NCI-H1092 (cell line): Measurements from ENCODE around the gene URAD.
"Not testable (repeated sequence)": the region's sequence is repeated elsewhere in the genome, so short reads cannot be mapped to it uniquely, and the experiment has no call there.

Experiments
- DNase-seq: peaks from one replicate; lab custom pipeline; 2025; lab: John Stamatoyannopoulos, UW

The URAD gene

DNA sequence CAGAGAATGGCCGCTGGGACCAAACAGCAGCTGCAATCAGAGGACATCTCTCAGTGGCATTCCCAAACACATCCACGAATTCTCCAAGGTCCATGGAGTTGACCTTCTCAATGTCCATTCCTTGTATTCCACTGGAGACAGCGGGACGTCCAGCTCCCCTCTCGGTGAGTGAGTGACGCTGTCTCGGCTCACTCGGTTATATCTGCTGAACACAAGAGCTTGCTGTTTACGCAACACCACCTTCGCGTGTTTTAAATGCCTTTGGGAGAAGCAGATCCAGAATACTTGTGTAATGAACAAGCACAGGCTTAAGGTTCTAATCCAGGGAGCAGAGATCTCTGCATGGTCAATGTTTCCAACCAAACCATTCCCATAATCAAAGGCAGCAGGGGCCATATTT, at the start of gene URAD:
Gene URAD (minus strand): TSS at position 174 of the 400 bp plus-strand sequence. CDS start 56 bp downstream, at position 118.
- DNase-seq: no peak

DNA sequence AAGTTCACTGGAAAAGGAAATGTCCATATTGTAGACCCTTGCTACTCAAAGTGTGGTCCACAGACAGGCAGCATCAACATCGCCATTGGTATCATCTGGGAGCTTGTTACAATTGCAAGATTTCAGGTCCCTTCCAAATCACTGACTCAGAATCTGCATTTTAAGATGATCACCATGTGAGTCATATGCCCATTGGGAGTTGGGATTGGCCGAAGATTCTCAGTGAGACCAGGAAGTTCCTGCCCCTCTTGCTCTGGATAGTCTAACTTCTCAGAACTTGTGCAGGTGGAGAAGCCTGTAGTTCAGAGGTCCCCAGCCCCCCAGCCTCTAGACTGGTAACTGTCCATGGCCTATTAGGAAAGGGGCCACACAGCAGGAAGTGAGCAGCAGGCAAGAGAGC, 48.9 kb upstream of the URAD start:
- no peak for DNase-seq

DNA sequence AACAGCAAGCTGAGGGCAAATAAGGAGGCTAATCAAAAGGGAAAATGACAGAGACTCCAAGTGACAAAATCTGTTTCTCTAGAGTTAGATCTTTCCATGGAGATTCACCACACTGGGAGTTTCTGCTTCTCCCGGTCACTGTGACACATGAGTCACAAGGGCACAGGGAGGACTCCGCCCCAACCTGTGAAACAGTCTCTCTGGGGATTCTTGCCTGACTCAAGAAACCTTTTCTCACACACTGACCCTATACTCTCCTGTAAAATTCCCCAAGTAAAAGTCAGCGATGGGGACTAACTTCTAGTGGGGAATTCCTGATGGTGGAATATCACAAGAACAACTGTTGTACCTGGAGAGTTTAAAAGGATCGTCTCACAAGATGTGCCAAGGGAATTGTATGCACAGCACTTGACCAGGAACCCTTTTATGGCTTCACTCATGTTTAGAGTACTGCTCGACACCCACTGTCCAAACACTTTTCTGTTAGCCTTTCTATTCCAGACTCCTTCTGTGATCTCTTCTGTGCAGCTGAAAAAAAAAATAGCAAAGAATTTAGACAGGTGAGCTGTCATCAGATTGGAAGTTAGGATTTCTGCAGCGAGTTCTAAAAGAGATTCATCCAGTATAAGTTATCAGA, 46.8 kb upstream of the URAD start:
- DNase-seq: no peak

- DNase-seq: no peak
These were observed 45.6 kb upstream of the URAD start for GRCh38 chr13:28033894-28034655.

- not testable (repeated sequence) for DNase-seq
These were observed 43.9 kb upstream of the URAD start for GRCh38 chr13:28032438-28032837.

DNA sequence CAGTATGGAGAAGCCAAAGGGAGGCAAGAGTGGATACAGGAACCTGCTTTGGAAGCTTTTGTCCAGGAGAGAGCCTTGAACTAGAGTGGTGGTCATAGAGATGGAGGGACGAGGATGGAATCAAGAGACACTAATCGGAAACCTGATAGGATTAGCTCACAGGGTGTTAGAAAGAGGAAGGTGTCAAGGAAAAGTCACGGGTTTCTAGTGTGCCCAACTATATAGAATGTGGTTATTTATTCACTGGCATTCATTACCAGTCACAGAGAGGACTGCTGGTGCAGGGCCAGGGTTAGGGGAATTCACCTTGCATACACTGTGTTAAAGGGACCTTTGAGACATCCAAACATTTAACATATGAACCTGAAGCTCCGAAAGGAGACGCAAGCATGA, 43.4 kb upstream of the URAD start:
- DNase-seq: no peak

- DNase-seq: no peak
These were observed 42.9 kb upstream of the URAD start for GRCh38 chr13:28031220-28031895.

- DNase-seq: no peak
These were observed 39.3 kb upstream of the URAD start for GRCh38 chr13:28027607-28028364.

GRCh38 chr13:28027071-28027470, 38.6 kb upstream of the URAD start:
- no peak for DNase-seq

- no peak for DNase-seq
These were observed 38.0 kb upstream of the URAD start for GRCh38 chr13:28026508-28026907.

GRCh38 chr13:28022848-28023518, 34.5 kb upstream of the URAD start:
- peak; percentile 16 for DNase-seq

DNA sequence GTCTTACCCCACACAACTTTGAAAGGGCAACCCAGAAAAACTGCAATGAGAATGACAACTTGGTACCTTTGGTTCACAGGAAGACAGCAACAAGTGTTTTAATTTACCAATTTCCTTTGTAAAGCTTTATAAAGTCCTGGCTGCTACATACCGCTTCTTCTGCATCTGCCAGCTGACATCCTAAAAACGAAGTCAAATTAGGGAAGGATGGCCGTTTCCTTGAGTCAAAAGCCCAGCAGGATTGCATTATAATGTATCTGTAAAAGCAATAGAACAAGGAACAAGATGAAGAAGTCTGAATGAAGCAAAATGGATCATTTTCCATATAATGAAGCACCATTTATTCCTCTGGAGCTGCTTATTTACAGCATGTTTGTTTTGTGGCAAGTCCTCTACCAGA, 25.8 kb upstream of the URAD start:
- DNase-seq: no peak

DNA sequence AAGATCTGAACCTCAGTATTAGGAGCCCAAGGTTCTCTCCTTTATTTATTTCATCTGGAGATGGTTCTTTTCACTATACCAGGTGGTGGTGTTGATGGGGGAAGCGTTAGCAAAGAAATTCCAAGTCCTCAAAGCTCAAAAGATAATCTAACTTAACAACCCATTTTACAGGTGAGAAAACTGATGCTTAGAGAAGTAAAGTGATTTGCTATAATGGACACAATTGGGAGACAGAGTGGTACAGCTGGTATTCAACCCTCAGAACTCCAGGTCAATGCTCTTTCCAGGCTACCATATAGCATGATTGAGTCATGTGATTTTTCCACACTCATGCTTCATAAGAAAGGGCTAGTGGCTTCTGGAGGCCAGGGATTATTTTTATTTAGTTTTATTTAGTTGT, 25.0 kb upstream of the URAD start:
- no peak for DNase-seq

GRCh38 chr13:28012896-28013295, 24.4 kb upstream of the URAD start:
- DNase-seq: no peak

DNA sequence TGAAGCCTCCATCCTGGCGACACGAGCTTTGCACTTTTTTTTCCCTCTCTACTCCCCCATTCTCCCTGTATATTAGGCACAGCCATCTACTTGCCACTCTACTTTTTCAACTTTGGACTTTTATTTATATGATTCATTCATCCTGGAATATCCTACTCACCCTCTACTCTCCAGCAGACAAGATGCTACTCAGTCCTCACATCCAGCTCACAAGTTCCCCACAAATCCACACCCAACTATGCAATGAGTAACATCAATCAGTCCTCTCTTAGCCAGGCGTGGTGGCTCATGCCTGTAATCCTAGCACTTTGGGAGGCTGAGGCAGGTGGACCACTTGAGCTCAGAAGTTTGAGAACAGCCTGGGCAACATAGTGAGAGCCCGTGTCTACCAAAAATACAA, 23.9 kb upstream of the URAD start:
- no peak for DNase-seq

DNA sequence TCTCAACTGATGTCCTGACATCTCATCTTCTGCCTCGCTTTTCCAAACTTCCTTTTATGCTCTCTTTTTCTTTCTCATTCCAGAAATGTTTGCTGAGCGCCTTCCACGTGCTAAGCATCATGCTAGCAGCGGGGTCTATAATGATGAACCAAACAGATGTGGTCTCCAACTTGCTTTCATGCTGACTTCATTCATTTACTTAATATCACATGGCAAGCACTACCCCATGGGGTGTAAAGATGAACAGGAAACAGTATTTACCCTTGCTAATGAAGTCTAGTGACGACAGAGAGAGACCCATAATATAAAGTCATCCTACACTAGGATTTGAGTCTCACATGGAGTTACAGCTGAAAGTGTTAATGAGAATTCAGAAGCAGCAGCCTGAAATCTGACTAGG, 21.6 kb upstream of the URAD start:
- no peak for DNase-seq

DNA sequence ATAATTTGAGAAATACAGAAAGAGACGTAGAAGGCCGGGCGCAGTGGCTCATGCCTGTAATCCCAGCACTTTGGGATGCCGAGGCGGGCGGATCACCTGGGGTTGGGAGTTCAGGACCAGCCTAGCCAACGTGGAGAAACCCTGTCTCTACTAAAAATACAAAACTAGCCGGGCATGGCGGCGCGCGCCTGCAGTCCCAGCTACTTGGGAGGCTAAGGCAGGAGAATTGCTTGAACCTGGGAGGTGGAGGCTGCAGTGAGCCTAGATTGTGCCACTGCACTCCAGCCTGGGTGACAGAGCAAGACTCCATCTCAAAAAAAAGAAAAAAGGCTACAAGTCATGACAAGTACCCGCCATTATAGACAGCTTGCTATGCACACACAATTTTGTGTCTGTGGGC, 16.5 kb upstream of the URAD start:
- not testable (repeated sequence) for DNase-seq

DNA sequence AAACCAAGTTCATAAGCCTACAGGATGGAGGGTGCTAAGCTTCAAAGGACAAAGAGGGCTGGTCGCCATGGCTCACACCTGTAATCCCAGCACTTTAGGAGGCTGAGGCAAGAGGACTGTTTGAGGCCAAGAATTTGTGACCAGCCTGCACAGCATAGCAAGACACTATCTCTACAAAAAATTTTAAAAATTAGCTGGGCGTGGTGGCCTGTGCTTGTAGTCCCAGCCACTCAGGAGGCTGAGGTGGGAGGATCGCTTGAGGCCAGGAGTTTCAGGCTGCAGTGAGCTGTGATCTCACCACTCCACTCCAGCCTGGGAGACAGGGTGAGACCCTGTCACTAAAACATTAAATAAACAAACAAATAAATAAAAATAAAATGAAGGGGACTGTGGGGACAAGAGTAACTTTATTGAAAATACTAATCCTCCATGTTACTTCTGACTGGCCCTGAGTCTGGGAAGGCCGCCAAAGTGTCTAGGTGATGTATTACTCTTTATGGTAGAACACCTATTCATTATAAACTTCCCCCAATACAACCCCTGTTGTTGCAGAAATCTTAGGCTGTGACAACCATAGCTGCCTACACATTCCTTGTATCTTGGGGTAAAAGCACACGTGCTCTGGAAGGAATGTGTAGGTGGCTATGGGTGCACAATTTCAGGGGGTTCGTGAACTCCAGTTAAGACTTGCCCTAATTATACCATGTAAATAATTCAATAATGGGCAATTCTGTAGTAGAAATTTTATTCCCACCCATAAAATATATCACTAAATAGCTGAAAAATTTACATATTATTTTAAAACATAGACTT, 14.6 kb upstream of the URAD start:
- DNase-seq: no peak

- DNase-seq: no peak
These were observed 13.5 kb upstream of the URAD start for GRCh38 chr13:28001837-28002473.

DNA sequence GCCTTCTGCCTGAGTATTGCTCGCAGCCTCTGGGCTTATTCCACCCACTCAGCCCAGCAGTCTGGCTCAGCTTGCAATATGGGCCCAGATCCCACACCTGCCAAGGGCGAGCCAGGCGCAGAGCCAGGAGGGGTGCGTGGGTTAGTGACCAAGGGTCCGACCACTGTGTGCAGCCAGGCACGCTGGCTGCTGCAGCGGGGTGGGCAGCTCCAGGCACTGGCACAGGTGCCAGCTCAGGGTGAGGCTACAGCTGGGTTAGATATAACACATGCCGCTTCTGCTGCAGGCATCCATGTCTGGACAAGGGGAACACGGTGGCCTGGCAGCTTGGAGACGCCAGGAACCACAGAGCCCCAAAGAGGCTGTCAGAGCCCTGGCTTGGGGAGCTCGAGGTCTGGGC, 12.6 kb upstream of the URAD start:
- DNase-seq: no peak

- no peak for DNase-seq
These were observed 12.1 kb upstream of the URAD start for GRCh38 chr13:28000567-28000966.
